Body of pancreas (tissue), 4 donors: ENCODE measurements around the gene SYNE1. TPM values are rescaled to one million over a fixed set of nuclear protein-coding genes. Genes with fewer than 3 reads are reported as not detected.

Experiments used
- ATAC-seq: fragments of 150-250 bp; one replicate; pipeline ENCODE4 v1.9.1; 2016
- DNase-seq, 4 donors: peaks; one replicate each; pipeline ENCODE4 v3.0.0-alpha.2; 2019
- H3K27ac ChIP-seq, 4 donors: fragments of 200-600 bp; sonication (generic); 1 replicate in 3 of 4; 2 replicates in 1 of 4; pipeline versions ENCODE4 v1.5.1 to v1.6.1; 2016 to 2019; ENCODE audit warnings: mild to moderate bottlenecking in 1 of 4, mixed read lengths in 1 of 4, moderate library complexity in 1 of 4
- H3K27me3 ChIP-seq, 2 donors: fragments of 200-600 bp; sonication (generic); one replicate each; pipeline ENCODE4 v1.6.0; 2016; ENCODE audit warnings: mild to moderate bottlenecking in 1 of 2
- H3K36me3 ChIP-seq, 2 donors: fragments of 200-600 bp; sonication (generic); replicated peaks in 1 of 2; 2 replicates each; pipeline ENCODE4 v1.5.1; 2016; ENCODE audit warnings: low read depth in 2 of 2; ENCODE audit not compliant: insufficient read depth in 1 of 2
- H3K4me1 ChIP-seq: fragments of 200-600 bp; sonication (generic); one replicate; pipeline ENCODE4 v1.6.0; 2016
- H3K4me3 ChIP-seq, 2 donors: fragments of 200-600 bp; sonication (generic); 1 replicate in 1 of 2; 2 replicates in 1 of 2; pipeline ENCODE4 v1.5.1; 2016 to 2019
- H3K9me3 ChIP-seq, 3 donors: fragments of 200-600 bp; sonication (generic); 1 replicate in 2 of 3; 2 replicates in 1 of 3; pipeline ENCODE4 v1.5.1; 2016
- CTCF ChIP-seq, 7 experiments: fragments of 450-650 bp in 4 of 7; fragments of 200-600 bp in 3 of 7; sonication (generic) in 3 of 7; IDR thresholded peaks; one replicate each; pipeline ENCODE4 v1.5.1; 2016 to 2019; ENCODE audit warnings: antibody characterized with exemption in 7 of 7
- POLR2A ChIP-seq, 3 donors: fragments of 450-650 bp; IDR thresholded peaks; one replicate each; pipeline ENCODE4 v1.6.1; 2016; ENCODE audit warnings: antibody characterized with exemption in 3 of 3, mild to moderate bottlenecking in 2 of 3
- WGBS, 2 donors: methylation state at CpG; one replicate each; pipeline ENCODE4 v1.1.5; 2017; 5-methylcytosine and 5-hydroxymethylcytosine counted together
- intact Hi-C: fragments of 100-400 bp; cut with DNase I; formaldehyde crosslinking; loops from one replicate; pipeline ENCODE4 v1.15.1; 2023
- total RNA-seq, 2 donors: library from RNA; depleted of rRNA; stranded (reverse); fragments of >200 nt; gene quantifications; one replicate each; pipeline ENCODE4 v1.1.0, GENCODE V29; 2016

SYNE1 gene
- total RNA-seq, 2 donors from 2014 or later = 109 to 123 TPM

DNA sequence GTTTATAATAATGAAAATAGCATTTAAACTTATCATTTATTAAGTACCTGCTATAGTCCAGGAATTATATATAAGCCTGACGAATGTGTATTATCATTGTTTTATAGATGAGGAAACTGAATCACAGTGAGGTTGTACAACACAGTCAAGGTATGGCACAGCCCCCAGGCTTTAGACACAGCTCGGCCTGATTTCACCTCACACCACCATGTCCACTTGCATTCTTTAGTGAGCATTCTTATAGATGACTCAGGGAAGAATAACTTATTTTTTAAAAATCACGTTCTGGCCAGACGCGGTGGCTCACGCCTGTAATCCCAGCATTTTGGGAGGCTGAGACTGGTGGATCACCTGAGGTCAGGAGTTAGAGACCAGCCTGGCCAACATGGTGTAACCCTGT is 289.0 kb downstream of the SYNE1 start:
- Histone ChIP-seq H3K27ac (no peak overlapping the region), H3K9me3 (no peaks in the 10 kb centered on the region), H3K27me3 (no peaks in the 10 kb centered on the region), H3K36me3 (peaks cover 8 to 16% of the 10 kb centered on the region in 2 donors), H3K4me1 (no peaks in the 10 kb centered on the region), H3K4me3 (no peak overlapping the region)
- no peak for ATAC-seq
- intact Hi-C loops = no loop called here
- WGBS, 2 donors = 93 to 98% methylated on average over 6 of the region's 6 CpGs
- TF ChIP-seq POLR2A (IDR thresholded peaks at IDR 0.05) (no peak), CTCF (IDR thresholded peaks at IDR 0.05) (no peak)
- DNase-seq = no peak

- Histone ChIP-seq H3K4me3 (no peak overlapping the region), H3K27me3 (no peaks in the 10 kb centered on the region), H3K4me1 (no peaks in the 10 kb centered on the region), H3K36me3 (peaks cover 8 to 16% of the 10 kb centered on the region in 2 donors), H3K9me3 (no peaks in the 10 kb centered on the region), H3K27ac (no peak overlapping the region)
- no peak for DNase-seq
- no peak for TF ChIP-seq POLR2A (IDR thresholded peaks at IDR 0.05)
- TF ChIP-seq CTCF (IDR thresholded peaks at IDR 0.05) = no peak
- no peak for ATAC-seq
- 93 to 98% methylated on average over 9 of the region's 9 CpGs for WGBS, 2 donors
- intact Hi-C loops = no loop called here
Measured at GRCh38 chr6:152343735-152344360, 293.3 kb downstream of the SYNE1 start.

- no peak overlapping the region for H3K4me3 ChIP-seq
- DNase-seq (no peak), ATAC-seq (no peak)
- WGBS, 2 donors = 84 to 90% methylated on average over 5 of the region's 5 CpGs
- H3K36me3 ChIP-seq = peaks cover 5 to 13% of the 10 kb centered on the region in 2 donors
- no peaks in the 10 kb centered on the region for H3K27me3 ChIP-seq
- no peaks in the 10 kb centered on the region for H3K9me3 ChIP-seq
- TF ChIP-seq CTCF (IDR thresholded peaks at IDR 0.05) (no peak), POLR2A (IDR thresholded peaks at IDR 0.05) (no peak)
- H3K4me1 ChIP-seq = no peaks in the 10 kb centered on the region
- intact Hi-C loops = no loop called here
- H3K27ac ChIP-seq = no peak overlapping the region
Measured at GRCh38 chr6:152341596-152341995, 295.6 kb downstream of the SYNE1 start.

DNA sequence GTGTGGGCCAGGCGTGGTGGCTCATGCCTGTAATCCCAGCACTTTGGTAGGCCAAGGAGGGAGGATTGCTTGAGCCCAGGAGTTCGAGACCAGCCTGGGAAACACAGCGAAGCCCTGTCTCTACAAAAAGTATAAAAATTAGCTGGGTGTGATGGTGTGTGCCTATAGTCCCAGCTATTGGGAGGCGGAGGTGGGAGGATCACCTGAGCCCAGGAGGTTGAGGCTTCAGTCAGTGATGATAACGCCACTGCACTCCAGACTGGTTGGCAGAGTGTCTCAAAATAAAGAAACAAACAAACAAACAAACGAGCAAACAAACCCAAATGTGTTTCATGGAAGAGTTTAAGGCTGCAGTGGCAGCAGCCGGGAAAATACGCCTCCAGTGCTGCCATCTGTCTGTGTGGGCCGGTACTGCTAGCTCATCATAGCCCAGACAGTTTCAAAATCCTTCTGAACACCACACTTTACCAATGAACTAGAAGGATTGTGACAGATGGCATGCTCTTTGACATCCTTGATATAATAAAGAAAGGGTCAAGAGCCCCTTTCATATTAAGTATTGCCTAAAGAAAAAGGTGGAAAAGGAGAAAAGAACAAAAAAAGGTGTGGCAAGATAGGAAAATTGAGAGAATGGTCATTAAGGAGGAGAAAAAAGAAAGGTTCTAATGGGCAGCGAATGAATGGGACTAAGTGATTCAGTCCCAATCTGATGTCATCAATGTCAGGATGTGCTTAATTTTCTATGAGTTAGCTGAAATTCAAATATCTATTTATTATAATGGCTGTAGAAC is 298.6 kb downstream of the SYNE1 start:
- 51 to 52% methylated on average over 10 of the region's 10 CpGs for WGBS, 2 donors
- Histone ChIP-seq H3K4me1 (no peaks in the 10 kb centered on the region), H3K4me3 (no peak overlapping the region), H3K27ac (no peak overlapping the region), H3K27me3 (no peaks in the 10 kb centered on the region), H3K36me3 (peaks cover 0 to 16% of the 10 kb centered on the region in 2 donors), H3K9me3 (no peaks in the 10 kb centered on the region)
- intact Hi-C loops = no loop called here
- no peak for TF ChIP-seq POLR2A (IDR thresholded peaks at IDR 0.05)
- TF ChIP-seq CTCF (IDR thresholded peaks at IDR 0.05) = peak; percentile 63 to 80 (median 74)
- ATAC-seq = peak; percentile 73
- DNase-seq = peak; percentile 37 to 67 (median 50)
